ENCODE measurements around the gene PCSK6.

PCSK6 gene

DNA sequence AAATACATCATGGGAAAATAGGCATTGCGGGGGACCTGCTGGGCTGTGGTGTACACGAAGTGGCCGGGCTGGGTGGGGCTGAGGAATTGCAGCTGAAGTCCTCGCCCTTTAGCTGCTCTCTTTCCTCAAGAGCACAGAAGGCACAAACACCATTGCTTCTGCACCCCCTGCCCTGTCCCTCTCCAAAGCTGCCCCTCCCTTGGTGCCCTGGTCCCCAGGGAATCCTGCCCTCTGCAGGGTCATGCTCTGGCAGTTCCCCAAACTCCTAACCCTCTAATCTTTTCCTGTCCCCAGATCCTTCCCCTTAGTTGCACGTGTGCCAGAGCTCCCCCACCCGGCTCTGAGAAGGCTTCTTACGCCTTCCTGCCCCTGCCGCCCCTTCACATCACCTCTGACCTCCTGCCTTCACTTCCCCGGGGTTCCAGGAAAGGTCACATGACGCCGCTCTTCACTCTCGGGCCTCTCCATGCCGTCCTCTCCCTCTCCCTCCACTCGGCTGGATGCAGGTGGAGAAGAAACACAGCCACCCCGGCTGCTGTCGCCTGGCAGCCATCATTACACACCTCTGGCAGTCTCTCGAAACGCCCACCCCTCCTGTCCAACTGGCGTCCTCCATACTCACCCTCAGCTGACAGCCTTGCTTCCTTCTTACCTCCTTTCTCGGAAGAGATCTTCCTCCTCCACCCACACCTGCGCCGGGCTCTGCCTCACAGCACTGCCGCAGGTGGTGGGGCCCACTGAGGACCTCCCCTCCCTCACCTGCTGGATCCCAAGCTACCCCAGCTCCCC lies 6.9 kb upstream of the PCSK6 start:
- no peak for DNase-seq (ENCODE audit: low read depth)
- H3K4me3 ChIP-seq (ENCODE audit: control insufficient read depth, low read depth, low read length), result no peak overlapping the region
- TF ChIP-seq CTCF (IDR thresholded peaks at IDR 0.05; ENCODE audit: control insufficient read depth, insufficient read depth, low read depth, low read length, missing control alignments), result no peak

- no peak overlapping the region for H3K4me3 ChIP-seq (ENCODE audit: control insufficient read depth, low read depth, low read length)
- no peak for TF ChIP-seq CTCF (IDR thresholded peaks at IDR 0.05; ENCODE audit: control insufficient read depth, insufficient read depth, low read depth, low read length, missing control alignments)
- DNase-seq (ENCODE audit: low read depth), result no peak
Observed at GRCh38 chr15:101495334-101496197, 6.1 kb upstream of the PCSK6 start.

GRCh38 chr15:101494251-101494796 lies 4.8 kb upstream of the PCSK6 start:
- no peak for DNase-seq (ENCODE audit: low read depth)
- no peak for TF ChIP-seq CTCF (IDR thresholded peaks at IDR 0.05; ENCODE audit: control insufficient read depth, insufficient read depth, low read depth, low read length, missing control alignments)

DNA sequence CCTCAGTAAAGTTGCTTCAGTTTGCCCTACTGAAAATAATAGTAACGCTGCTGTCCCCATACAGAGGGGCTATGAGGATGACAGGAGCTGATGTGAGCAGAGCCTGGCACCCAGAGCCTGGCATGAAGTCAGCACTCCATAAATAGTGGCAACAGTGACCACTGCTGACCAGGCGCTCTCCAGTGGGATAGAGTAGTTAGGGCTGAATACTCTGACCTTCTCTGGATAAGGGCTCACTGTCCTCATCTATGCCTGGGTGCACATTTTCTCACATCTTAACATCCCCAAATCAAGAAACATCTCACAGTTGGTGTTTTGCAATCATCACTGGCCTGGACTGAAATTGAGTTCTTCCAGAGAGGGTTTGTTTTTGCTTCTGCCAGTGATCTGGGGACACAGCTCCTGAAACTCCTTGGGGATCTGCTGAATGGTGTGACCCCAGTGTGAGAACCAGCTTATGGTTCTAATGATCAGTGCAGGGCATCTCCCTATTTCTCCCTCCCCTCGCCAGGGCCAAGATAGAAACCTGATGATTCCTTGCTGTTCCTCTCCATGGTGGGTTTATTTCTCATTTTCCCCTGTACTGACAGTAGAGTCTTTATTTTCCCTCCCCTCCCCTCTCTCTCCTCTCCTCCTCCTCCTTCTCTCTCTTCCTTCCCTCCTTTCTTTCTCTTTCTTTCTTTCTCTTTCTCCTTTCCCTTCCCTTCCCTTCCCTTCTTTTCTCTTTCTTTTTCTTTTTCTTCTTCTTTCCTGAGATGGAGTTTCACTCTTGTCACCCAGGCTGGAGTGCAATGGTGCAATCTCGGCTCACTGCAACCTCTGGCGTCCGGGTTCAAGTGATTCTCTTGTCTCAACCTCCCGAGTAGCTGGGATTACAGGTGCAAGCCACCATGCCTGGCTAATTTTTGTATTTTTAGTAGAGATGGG lies 3.5 kb upstream of the PCSK6 start:
- no peak for TF ChIP-seq CTCF (IDR thresholded peaks at IDR 0.05; ENCODE audit: control insufficient read depth, insufficient read depth, low read depth, low read length, missing control alignments)
- H3K4me3 ChIP-seq (ENCODE audit: control insufficient read depth, low read depth, low read length), result no peak overlapping the region
- DNase-seq (ENCODE audit: low read depth), result no peak

More at GRCh38 chr15:101494251-101494796, 4.8 kb upstream of the PCSK6 start:
- no peak overlapping the region for H3K4me3 ChIP-seq (ENCODE audit: control insufficient read depth, low read depth, low read length)

DNA sequence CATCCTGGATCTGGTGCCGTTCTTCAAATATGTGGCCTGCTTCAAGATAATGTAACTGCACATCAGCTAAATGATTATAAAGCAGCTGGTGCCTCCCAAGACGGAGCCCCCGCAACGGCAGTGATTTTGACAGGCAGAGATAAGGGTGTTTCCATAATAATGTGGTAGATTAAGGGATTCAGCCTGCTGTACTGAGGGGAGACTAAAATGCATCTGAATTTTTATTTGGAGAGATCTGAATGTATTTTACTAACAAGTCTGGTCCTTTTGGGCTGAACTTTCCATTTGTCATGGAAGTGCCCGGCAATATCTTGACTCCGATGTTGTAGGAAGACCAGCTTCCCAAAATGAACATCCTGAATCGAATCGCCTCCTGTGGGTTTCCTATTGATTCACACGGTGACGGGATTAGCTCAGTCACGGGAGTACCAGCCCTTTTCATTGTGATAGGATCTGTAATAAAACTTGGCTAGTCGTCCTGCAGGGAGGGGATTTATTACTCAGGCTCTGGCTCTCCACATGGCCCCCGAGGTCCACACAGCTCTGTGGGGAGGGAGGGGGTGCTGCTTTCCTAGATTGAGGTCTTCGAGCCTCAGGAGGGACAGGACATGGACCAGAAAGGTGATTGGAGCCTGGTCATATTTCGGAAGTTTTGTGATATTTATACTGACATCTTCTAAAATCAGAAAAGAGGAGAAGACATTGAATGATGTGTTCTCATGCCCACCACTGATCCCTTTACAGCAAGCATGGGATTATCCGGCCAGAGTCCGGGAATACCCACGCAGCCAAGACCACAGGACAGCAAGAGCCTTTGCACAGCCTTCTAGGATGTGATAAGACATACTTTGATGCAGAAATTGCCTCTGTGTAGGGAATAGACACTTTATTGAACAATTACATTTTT lies 2.5 kb upstream of the PCSK6 start:
- no peak for TF ChIP-seq CTCF (IDR thresholded peaks at IDR 0.05; ENCODE audit: control insufficient read depth, insufficient read depth, low read depth, low read length, missing control alignments)
- DNase-seq (ENCODE audit: low read depth), result no peak
- H3K4me3 ChIP-seq (ENCODE audit: control insufficient read depth, low read depth, low read length), result no peak overlapping the region
